ENCODE results near the gene POLR1A. TPM values are rescaled to one million over a fixed set of nuclear protein-coding genes. Genes with fewer than 3 reads are reported as not detected.

Gene POLR1A
- total RNA-seq, 2 donors from 2014 or later = 37.9 to 45.5 TPM

GRCh38 chr2:85972355-85972754, 133.3 kb downstream of the POLR1A start:
- Histone ChIP-seq H3K4me1 (ENCODE audit: control insufficient read depth, insufficient read depth, low read length) (no peaks in the 10 kb centered on the region), H3K27ac (ENCODE audit: low read depth, low read length) (no peak overlapping the region), H3K36me3 (ENCODE audit: control insufficient read depth, insufficient read depth, low read length) (no peaks in the 10 kb centered on the region), H3K9me3 (ENCODE audit: control insufficient read depth, low read length) (peaks cover 18% of the 10 kb centered on the region), H3K9ac (ENCODE audit: extremely low read depth, low read length, poor library complexity, severe bottlenecking) (no peak overlapping the region), H3K27me3 (ENCODE audit: control insufficient read depth, insufficient read depth, low read length, poor library complexity, severe bottlenecking) (no peaks in the 10 kb centered on the region), H3K4me3 (ENCODE audit: low read length) (no peak overlapping the region)
- no peak for DNase-seq
- Mint-ChIP-seq H3K9me3 (peaks cover 23% of the 10 kb centered on the region), H3K27me3 (ENCODE audit: insufficient read depth) (peaks cover 33% of the 10 kb centered on the region), H3K27ac (no peak overlapping the region), H3K4me1 (no peaks in the 10 kb centered on the region), H3K36me3 (ENCODE audit: low read depth) (peaks cover 2% of the 10 kb centered on the region), H3K4me3 (no peak overlapping the region)
- TF ChIP-seq CTCF (conservative IDR thresholded peaks at IDR 0.05) = no peak
- 83 to 100% methylated on average over 1 of the region's 1 CpG for WGBS, 2 experiments (ENCODE audit: insufficient coverage in 1 of 2, insufficient read length in 1 of 2)

- Histone ChIP-seq H3K9me3 (ENCODE audit: control insufficient read depth, low read length) (peaks cover 18% of the 10 kb centered on the region), H3K27ac (ENCODE audit: low read depth, low read length) (no peak overlapping the region), H3K4me3 (ENCODE audit: low read length) (no peak overlapping the region), H3K4me1 (ENCODE audit: control insufficient read depth, insufficient read depth, low read length) (no peaks in the 10 kb centered on the region), H3K9ac (ENCODE audit: extremely low read depth, low read length, poor library complexity, severe bottlenecking) (no peak overlapping the region), H3K27me3 (ENCODE audit: control insufficient read depth, insufficient read depth, low read length, poor library complexity, severe bottlenecking) (no peaks in the 10 kb centered on the region), H3K36me3 (ENCODE audit: control insufficient read depth, insufficient read depth, low read length) (no peaks in the 10 kb centered on the region)
- Mint-ChIP-seq H3K36me3 (ENCODE audit: low read depth) (peaks cover 2% of the 10 kb centered on the region), H3K27me3 (ENCODE audit: insufficient read depth) (peaks cover 31% of the 10 kb centered on the region), H3K4me3 (no peak overlapping the region), H3K4me1 (no peaks in the 10 kb centered on the region), H3K9me3 (peaks cover 27% of the 10 kb centered on the region), H3K27ac (no peak overlapping the region)
- no peak for DNase-seq
- TF ChIP-seq CTCF (conservative IDR thresholded peaks at IDR 0.05) = no peak
Observed at GRCh38 chr2:85971366-85971765, 134.3 kb downstream of the POLR1A start.

Other genes starting within 250 kb of the POLR1A start
- 10 to 100 TPM; 26.6 to 27.4 TPM for gene ST3GAL5, start 216.9 kb downstream of the POLR1A start, total RNA-seq
- 100 to 1,000 TPM; 184 to 191 TPM for gene PTCD3, start 349 bp upstream of the POLR1A start, total RNA-seq
- 10 to 100 TPM; 96.8 to 99.9 TPM for gene IMMT, start 89.6 kb upstream of the POLR1A start, total RNA-seq
- gene MRPL35, start 93.6 kb upstream of the POLR1A start, total RNA-seq = 10 to 100 TPM; 29.8 to 30.9 TPM
- gene REEP1, start 231.7 kb upstream of the POLR1A start, total RNA-seq = 1 to 10 TPM; 2.9 to 3.8 TPM

Measured in endodermal cell (in vitro differentiated cells).